ENCODE results near the gene GTPBP4. TPM values are rescaled to one million over a fixed set of nuclear protein-coding genes. Genes with fewer than 3 reads are reported as not detected.

Gene GTPBP4
- total RNA-seq, 1 donor from 2014 or later = 73.8 TPM

DNA sequence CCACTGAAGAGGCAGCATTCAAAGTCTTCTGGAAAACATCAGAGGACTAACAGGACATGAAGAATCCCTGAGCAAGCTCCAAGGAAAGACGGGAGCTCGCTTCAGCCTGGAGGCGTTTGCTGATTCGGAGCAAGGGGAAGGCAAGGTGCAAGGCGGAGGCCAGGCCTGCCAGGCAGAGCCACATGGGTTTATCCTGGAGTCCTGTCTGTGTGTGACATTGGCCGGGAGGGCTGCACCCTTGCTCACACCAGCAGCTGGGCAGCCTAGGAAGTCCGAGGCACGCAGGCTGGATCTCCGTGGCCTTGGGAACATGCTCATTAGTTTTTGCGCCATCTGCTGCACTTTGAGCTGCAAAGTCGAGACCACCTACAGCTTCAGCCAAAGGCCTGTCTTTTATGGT lies 34.4 kb upstream of the GTPBP4 start:
- POLR2A ChIA-PET = no interaction called here
- intact Hi-C loops (cut with micrococcal nuclease) = no loop called here
- DNase-seq (no peak), ATAC-seq (ENCODE audit: low read depth) (no peak)
- Mint-ChIP-seq H3K36me3 (ENCODE audit: low read depth) (no peaks in the 10 kb centered on the region), H3K9me3 (no peaks in the 10 kb centered on the region), H3K27ac (no peak overlapping the region), H3K27me3 (peaks cover 8% of the 10 kb centered on the region), H3K4me1 (peaks cover 5% of the 10 kb centered on the region), H3K4me3 (no peak overlapping the region)
- TF ChIP-seq, protein P1, sequence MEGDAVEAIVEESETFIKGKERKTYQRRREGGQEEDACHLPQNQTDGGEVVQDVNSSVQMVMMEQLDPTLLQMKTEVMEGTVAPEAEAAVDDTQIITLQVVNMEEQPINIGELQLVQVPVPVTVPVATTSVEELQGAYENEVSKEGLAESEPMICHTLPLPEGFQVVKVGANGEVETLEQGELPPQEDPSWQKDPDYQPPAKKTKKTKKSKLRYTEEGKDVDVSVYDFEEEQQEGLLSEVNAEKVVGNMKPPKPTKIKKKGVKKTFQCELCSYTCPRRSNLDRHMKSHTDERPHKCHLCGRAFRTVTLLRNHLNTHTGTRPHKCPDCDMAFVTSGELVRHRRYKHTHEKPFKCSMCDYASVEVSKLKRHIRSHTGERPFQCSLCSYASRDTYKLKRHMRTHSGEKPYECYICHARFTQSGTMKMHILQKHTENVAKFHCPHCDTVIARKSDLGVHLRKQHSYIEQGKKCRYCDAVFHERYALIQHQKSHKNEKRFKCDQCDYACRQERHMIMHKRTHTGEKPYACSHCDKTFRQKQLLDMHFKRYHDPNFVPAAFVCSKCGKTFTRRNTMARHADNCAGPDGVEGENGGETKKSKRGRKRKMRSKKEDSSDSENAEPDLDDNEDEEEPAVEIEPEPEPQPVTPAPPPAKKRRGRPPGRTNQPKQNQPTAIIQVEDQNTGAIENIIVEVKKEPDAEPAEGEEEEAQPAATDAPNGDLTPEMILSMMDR (IDR thresholded peaks at IDR 0.05) = no peak
- CTCF ChIA-PET = no interaction called here

DNA sequence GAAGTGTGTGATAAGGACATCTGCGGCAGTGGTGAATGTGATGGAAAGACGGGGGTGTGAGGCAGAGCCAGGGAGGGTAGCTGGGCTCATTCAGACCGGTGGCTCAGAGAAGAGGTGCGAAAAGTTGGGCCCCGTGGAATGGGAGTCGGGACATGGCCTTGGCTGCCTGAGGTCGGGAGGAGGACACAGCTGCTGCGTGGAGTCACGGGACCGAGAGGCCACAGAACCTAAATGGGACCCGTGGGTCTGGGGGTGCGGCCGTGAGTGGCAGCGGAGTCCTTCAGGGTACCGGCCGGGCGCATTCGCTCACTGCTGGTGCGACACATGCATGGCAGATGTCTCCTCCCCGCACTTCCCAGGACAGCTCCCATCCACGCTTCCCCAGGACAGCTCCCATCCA lies 33.8 kb upstream of the GTPBP4 start:
- Mint-ChIP-seq H3K27ac (no peak overlapping the region), H3K27me3 (peaks cover 11% of the 10 kb centered on the region), H3K4me3 (no peak overlapping the region), H3K36me3 (ENCODE audit: low read depth) (no peaks in the 10 kb centered on the region), H3K4me1 (peaks cover 3% of the 10 kb centered on the region), H3K9me3 (no peaks in the 10 kb centered on the region)
- ChIA-PET CTCF (no interaction called here), POLR2A (no interaction called here)
- DNase-seq (no peak), ATAC-seq (ENCODE audit: low read depth) (no peak)
- intact Hi-C loops (cut with micrococcal nuclease) = no loop called here
- TF ChIP-seq, protein P1 (IDR thresholded peaks at IDR 0.05) = no peak

- Mint-ChIP-seq H3K27me3 (peaks cover 16% of the 10 kb centered on the region), H3K9me3 (no peaks in the 10 kb centered on the region), H3K27ac (no peak overlapping the region), H3K36me3 (ENCODE audit: low read depth) (no peaks in the 10 kb centered on the region), H3K4me1 (no peaks in the 10 kb centered on the region), H3K4me3 (no peak overlapping the region)
- ChIA-PET POLR2A (no interaction called here), CTCF (no interaction called here)
- DNase-seq (no peak), ATAC-seq (ENCODE audit: low read depth) (no peak)
- TF ChIP-seq, protein P1 (IDR thresholded peaks at IDR 0.05) = no peak
- intact Hi-C loops (cut with micrococcal nuclease) = no loop called here
These were observed 33.0 kb upstream of the GTPBP4 start for GRCh38 chr10:955127-955819.

DNA sequence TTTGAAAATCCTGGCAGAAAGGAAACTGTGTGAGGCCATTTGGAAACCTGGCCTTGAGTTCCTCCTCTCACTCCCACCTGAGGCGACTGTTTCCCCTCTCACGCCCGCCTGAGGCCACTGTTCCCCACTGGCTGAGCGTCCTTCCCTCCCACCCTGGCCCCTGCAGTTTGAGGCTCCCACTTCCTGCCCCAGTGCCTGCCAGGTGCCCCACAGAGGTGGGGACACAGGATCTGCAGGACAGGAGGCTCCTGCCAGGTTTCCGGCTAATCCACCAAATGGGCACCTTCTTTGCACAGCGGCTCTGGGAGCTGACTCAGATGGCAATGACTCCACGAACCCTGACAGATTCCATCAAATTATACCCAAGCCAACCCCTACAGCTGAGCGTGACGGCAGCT lies 32.4 kb upstream of the GTPBP4 start:
- no peak overlapping the region for H3K4me3 Mint-ChIP-seq
- H3K27me3 Mint-ChIP-seq = peaks cover 16% of the 10 kb centered on the region
- CTCF ChIA-PET = no interaction called here
- H3K4me1 Mint-ChIP-seq = no peaks in the 10 kb centered on the region
- H3K27ac Mint-ChIP-seq = no peak overlapping the region
- intact Hi-C loops (cut with micrococcal nuclease) = no loop called here
- POLR2A ChIA-PET = no interaction called here
- ATAC-seq (ENCODE audit: low read depth) (no peak), DNase-seq (no peak)
- no peaks in the 10 kb centered on the region for H3K9me3 Mint-ChIP-seq
- TF ChIP-seq, protein P1 (IDR thresholded peaks at IDR 0.05) = no peak
- H3K36me3 Mint-ChIP-seq (ENCODE audit: low read depth) = no peaks in the 10 kb centered on the region

DNA sequence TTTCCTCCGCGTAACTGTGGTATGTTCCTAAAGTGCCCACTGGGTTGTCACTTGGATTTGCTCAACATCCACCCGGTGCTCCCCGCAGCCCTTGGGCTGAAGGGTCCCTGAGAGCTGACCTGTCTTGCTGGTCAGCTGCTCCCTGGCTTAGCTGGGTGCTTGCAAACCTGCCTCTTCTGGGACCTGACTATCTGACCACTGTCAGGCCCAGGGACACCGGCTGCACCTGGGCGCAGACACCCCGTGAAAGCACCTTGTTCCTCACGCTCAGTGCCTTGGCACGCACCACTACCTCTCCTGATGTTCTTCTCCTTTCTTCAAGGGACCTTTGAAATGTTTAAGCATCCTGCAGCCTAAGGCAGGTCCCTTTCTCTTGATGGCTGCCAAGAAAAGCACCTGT lies 30.1 kb upstream of the GTPBP4 start:
- POLR2A ChIA-PET = no interaction called here
- Mint-ChIP-seq H3K27me3 (peaks cover 16% of the 10 kb centered on the region), H3K4me3 (no peak overlapping the region), H3K9me3 (no peaks in the 10 kb centered on the region), H3K36me3 (ENCODE audit: low read depth) (no peaks in the 10 kb centered on the region), H3K4me1 (no peaks in the 10 kb centered on the region), H3K27ac (no peak overlapping the region)
- TF ChIP-seq, protein P1 (IDR thresholded peaks at IDR 0.05) = no peak
- CTCF ChIA-PET = no interaction called here
- no peak for ATAC-seq (ENCODE audit: low read depth)
- no peak for DNase-seq
- intact Hi-C loops (cut with micrococcal nuclease) = no loop called here
